Measurements from ENCODE around the gene NOP9. TPM values are rescaled to one million over a fixed set of nuclear protein-coding genes. Genes with fewer than 3 reads are reported as not detected.

Gene NOP9
- polyA plus RNA-seq, 1 experiment, result 12.0 TPM

- ChIA-PET POLR2A (interaction anchor here (1.3 kb wide), 1 partner anchor 97 kb away, joined by 3 read pairs; no protein-coding TSS in a partner anchor), CTCF (interaction anchor here (0.5 to 21.9 kb wide), 5 partner anchors 8 to 355 kb away, joined by 3 to 712 read pairs (median 12); partner anchors contain the start of genes CBLN3 and KHNYN)
- no peak overlapping the region for H3K4me3 ChIP-seq (ENCODE audit: low read depth, low read length)
- H3K27ac ChIP-seq (ENCODE audit: low read depth, low read length), result no peak overlapping the region
- no peak for DNase-seq (ENCODE audit: low read depth, low spot score)
- TF ChIP-seq CTCF (IDR thresholded peaks at IDR 0.05; ENCODE audit: low read depth, low read length), result no peak
- H3K9me3 ChIP-seq (ENCODE audit: control insufficient read depth, insufficient read depth, low read length), result no peaks in the 10 kb centered on the region; the same call in 1 of the 2 replicates
- peaks cover 73% of the 10 kb centered on the region for H3K27me3 ChIP-seq (ENCODE audit: control insufficient read depth, insufficient read depth, low read length)
Observed at GRCh38 chr14:24340606-24341005, 41.0 kb downstream of the NOP9 start.

DNA sequence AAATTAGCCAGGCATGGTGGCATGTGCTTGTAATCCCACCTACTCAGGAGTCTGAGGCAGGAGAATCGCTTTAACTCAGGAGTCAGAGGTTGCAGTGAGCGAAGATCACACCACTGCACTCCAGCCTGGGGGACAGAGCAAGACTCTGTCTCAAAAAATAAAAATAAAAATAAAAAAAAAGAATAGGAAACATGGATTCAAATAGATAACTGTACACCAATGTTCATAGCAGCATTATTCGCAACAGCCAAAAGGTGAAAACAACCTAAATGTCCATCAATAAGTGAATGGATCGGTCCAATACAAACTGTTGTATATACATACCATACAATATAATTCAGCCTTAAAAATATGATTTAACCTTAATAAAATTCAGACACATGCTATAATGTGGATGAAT is 43.2 kb downstream of the NOP9 start:
- H3K27me3 ChIP-seq (ENCODE audit: control insufficient read depth, insufficient read depth, low read length), result peaks cover 68% of the 10 kb centered on the region
- ChIA-PET POLR2A (no interaction called here), CTCF (interaction anchor here (0.9 to 21.9 kb wide), 4 partner anchors 9 to 90 kb away, joined by 3 to 712 read pairs (median 44); partner anchors contain the start of genes ADCY4, CBLN3 and KHNYN)
- no peak overlapping the region for H3K4me3 ChIP-seq (ENCODE audit: low read depth, low read length)
- DNase-seq (ENCODE audit: low read depth, low spot score), result no peak
- H3K27ac ChIP-seq (ENCODE audit: low read depth, low read length), result no peak overlapping the region
- no peaks in the 10 kb centered on the region; the same call in 1 of the 2 replicates for H3K9me3 ChIP-seq (ENCODE audit: control insufficient read depth, insufficient read depth, low read length)
- no peak for TF ChIP-seq CTCF (IDR thresholded peaks at IDR 0.05; ENCODE audit: low read depth, low read length)

DNA sequence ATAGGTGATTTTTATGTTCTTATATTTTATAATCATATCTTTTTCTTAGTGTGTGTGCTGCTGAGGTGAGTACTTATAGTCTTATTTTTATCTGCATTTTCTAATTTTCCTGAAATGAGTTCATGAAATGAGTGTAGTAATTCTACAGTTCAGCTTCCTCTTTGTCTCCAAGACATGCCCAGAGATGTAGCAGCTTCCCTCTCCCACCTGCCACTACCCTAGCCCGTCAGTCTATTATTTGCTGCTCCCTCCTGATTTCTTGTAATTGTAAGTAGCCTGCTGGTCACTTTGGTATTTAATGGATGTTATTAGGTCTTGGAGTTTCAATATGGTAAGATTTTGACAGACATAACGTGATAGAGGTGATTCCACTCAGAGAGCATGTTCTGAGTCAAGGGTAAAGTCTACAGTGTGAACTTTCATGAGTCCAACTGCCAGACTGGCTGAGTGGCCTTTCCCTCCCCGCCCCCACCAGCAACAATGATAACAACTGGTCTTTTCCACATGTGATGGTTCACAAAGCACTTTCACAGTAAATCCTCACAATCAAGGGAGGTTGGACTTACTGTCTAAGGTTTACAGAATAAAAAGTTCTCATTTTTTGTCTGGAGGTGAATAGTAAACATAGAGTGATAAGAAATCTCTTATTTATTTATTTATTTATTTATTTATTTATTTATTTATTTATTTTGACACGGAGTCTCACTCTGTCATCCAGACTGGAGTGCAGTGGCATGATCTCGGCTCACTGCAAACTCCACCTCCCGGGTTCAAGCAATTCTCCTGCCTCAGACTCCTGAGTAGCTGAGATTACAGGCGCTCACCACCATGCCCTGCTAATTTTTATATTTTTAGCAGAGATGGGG is 44.4 kb downstream of the NOP9 start:
- H3K27me3 ChIP-seq (ENCODE audit: control insufficient read depth, insufficient read depth, low read length), result peaks cover 62% of the 10 kb centered on the region
- CTCF ChIA-PET, result interaction anchor here (0.9 to 5.7 kb wide), 3 partner anchors 10 to 92 kb away, joined by 3 to 74 read pairs (median 7); partner anchors contain the start of gene ADCY4

GRCh38 chr14:24347134-24347533 is 47.5 kb downstream of the NOP9 start:
- H3K9me3 ChIP-seq (ENCODE audit: control insufficient read depth, insufficient read depth, low read length), result no peaks in the 10 kb centered on the region
- H3K27me3 ChIP-seq (ENCODE audit: control insufficient read depth, insufficient read depth, low read length), result peaks cover 48% of the 10 kb centered on the region
- CTCF ChIA-PET, result interaction anchor here (0.6 to 5.7 kb wide), 7 partner anchors 13 to 150 kb away, joined by 6 to 74 read pairs (median 8); partner anchors contain the start of gene ADCY4
- POLR2A ChIA-PET, result interaction anchor here (1.2 kb wide), 1 partner anchor 14 kb away, joined by 3 read pairs; no protein-coding TSS in a partner anchor
- TF ChIP-seq CTCF (IDR thresholded peaks at IDR 0.05; ENCODE audit: low read depth, low read length), result no peak
- no peak overlapping the region for H3K4me3 ChIP-seq (ENCODE audit: low read depth, low read length)
- DNase-seq (ENCODE audit: low read depth, low spot score), result no peak
- H3K27ac ChIP-seq (ENCODE audit: low read depth, low read length), result no peak overlapping the region

More for the DNA sequence above, 44.4 kb downstream of the NOP9 start:
- POLR2A ChIA-PET, result no interaction called here
- H3K9me3 ChIP-seq (ENCODE audit: control insufficient read depth, insufficient read depth, low read length), result no peaks in the 10 kb centered on the region; the same call in 1 of the 2 replicates
- H3K27ac ChIP-seq (ENCODE audit: low read depth, low read length), result no peak overlapping the region
- H3K4me3 ChIP-seq (ENCODE audit: low read depth, low read length), result no peak overlapping the region
- TF ChIP-seq CTCF (IDR thresholded peaks at IDR 0.05; ENCODE audit: low read depth, low read length), result no peak
- no peak for DNase-seq (ENCODE audit: low read depth, low spot score)

DNA sequence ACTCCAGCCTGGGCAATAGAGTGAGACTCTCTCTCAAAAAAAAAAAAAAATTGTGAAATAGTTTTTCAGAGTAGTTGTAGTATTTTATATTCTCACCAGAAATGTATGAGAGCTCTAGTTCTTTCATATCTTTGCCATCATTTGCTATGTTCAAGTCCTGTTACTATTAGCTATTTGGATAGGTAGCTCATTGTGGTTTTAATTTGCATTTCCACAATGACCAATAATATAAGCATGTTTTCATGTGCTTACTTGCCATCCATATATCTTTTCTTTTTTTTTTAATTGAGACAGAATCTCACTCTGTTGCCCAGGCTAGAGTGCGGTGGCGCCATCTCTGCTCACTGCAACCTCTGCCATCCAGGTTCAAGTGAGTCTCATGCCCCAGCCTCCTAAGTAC is 48.5 kb downstream of the NOP9 start:
- Histone ChIP-seq H3K27ac (ENCODE audit: low read depth, low read length) (no peak overlapping the region), H3K4me3 (ENCODE audit: low read depth, low read length) (no peak overlapping the region), H3K27me3 (ENCODE audit: control insufficient read depth, insufficient read depth, low read length) (peaks cover 49% of the 10 kb centered on the region), H3K9me3 (ENCODE audit: control insufficient read depth, insufficient read depth, low read length) (no peaks in the 10 kb centered on the region)
- DNase-seq (ENCODE audit: low read depth, low spot score), result no peak
- ChIA-PET POLR2A (no interaction called here), CTCF (interaction anchor here (0.7 to 5.7 kb wide), 5 partner anchors 11 to 89 kb away, joined by 3 to 74 read pairs (median 10); partner anchors contain the start of gene ADCY4)
- no peak for TF ChIP-seq CTCF (IDR thresholded peaks at IDR 0.05; ENCODE audit: low read depth, low read length)

All from AG04450 (cell line).